ENCODE data around the gene SCARF2. TPM values are rescaled to one million over a fixed set of nuclear protein-coding genes. Genes with fewer than 3 reads are reported as not detected.

Gene SCARF2
- total RNA-seq, 1 experiment from 2014 or later, result 2.7 TPM

GRCh38 chr22:20428496-20429253 lies 8.9 kb downstream of the SCARF2 start:
- intact Hi-C loops (cut with micrococcal nuclease), result no loop called here
- ATAC-seq, result no peak
- Histone ChIP-seq H3K9me2 (replicated peaks; ENCODE audit: low read length) (no peaks in the 10 kb centered on the region), H3K27ac (ENCODE audit: low read length) (no peak overlapping the region), H4K20me1 (ENCODE audit: low read length) (no peaks in the 10 kb centered on the region), H3K27me3 (ENCODE audit: low read length) (no peaks in the 10 kb centered on the region), H3K79me2 (ENCODE audit: low read length) (no peaks in the 10 kb centered on the region), H3K36me3 (ENCODE audit: low read depth, low read length) (no peaks in the 10 kb centered on the region), H2AFZ (ENCODE audit: low read length) (no peak overlapping the region), H3K4me2 (ENCODE audit: low read length) (no peak overlapping the region), H3K4me1 (ENCODE audit: insufficient read depth, low read length) (peaks cover 3% of the 10 kb centered on the region; the same call in 1 of the 2 replicates), H3K9ac (ENCODE audit: low read length) (no peak overlapping the region), H3K4me3 (ENCODE audit: low read length) (no peak overlapping the region), H3F3A (ENCODE audit: low read length, unreplicated experiment) (no peaks in the 10 kb centered on the region), H3K9me3 (ENCODE audit: low read length) (no peaks in the 10 kb centered on the region)
- BruUV-seq (replicated peaks), result no TSS peak
- DNase-seq, result no peak
- ChIA-PET POLR2A (ENCODE audit: unreplicated experiment) (no interaction called here), CTCF (no interaction called here)
- no peak for TF ChIP-seq EZH2 (IDR thresholded peaks at IDR 0.05; ENCODE audit: low read length, unreplicated experiment)
- no peak for TF ChIP-seq EZH2phosphoT487 (IDR thresholded peaks at IDR 0.05; ENCODE audit: borderline replicate concordance, low read length)
- TF ChIP-seq CTCF (conservative IDR thresholded peaks at IDR 0.05; ENCODE audit: low read depth, low read length), result no peak

GRCh38 chr22:20427945-20428417 lies 9.6 kb downstream of the SCARF2 start:
- H3K4me2 ChIP-seq (ENCODE audit: low read length), result no peak overlapping the region
- H3K9ac ChIP-seq (ENCODE audit: low read length), result no peak overlapping the region
- no peaks in the 10 kb centered on the region for H3K9me3 ChIP-seq (ENCODE audit: low read length)
- no peaks in the 10 kb centered on the region for H4K20me1 ChIP-seq (ENCODE audit: low read length)
- H3K79me2 ChIP-seq (ENCODE audit: low read length), result no peaks in the 10 kb centered on the region
- no peaks in the 10 kb centered on the region for H3K9me2 ChIP-seq (replicated peaks; ENCODE audit: low read length)
- POLR2A ChIA-PET (ENCODE audit: unreplicated experiment), result no interaction called here
- H3K27me3 ChIP-seq (ENCODE audit: low read length), result no peaks in the 10 kb centered on the region
- H3K4me1 ChIP-seq (ENCODE audit: insufficient read depth, low read length), result peaks cover 3% of the 10 kb centered on the region; the same call in 1 of the 2 replicates
- ATAC-seq, result no peak
- DNase-seq, result no peak
- H3F3A ChIP-seq (ENCODE audit: low read length, unreplicated experiment), result no peaks in the 10 kb centered on the region
- intact Hi-C loops (cut with micrococcal nuclease), result no loop called here
- H3K36me3 ChIP-seq (ENCODE audit: low read depth, low read length), result no peaks in the 10 kb centered on the region
- CTCF ChIA-PET, result no interaction called here
- no peak overlapping the region for H3K27ac ChIP-seq (ENCODE audit: low read length)
- no peak overlapping the region for H2AFZ ChIP-seq (ENCODE audit: low read length)
- TF ChIP-seq CTCF (conservative IDR thresholded peaks at IDR 0.05; ENCODE audit: low read depth, low read length) (no peak), EZH2phosphoT487 (IDR thresholded peaks at IDR 0.05; ENCODE audit: borderline replicate concordance, low read length) (no peak), EZH2 (IDR thresholded peaks at IDR 0.05; ENCODE audit: low read length, unreplicated experiment) (no peak)
- no peak overlapping the region for H3K4me3 ChIP-seq (ENCODE audit: low read length)
- BruUV-seq (replicated peaks), result no TSS peak

Measured in PC-3 (cell line).